ENCODE measurements around the gene IDNK. TPM values are rescaled to one million over a fixed set of nuclear protein-coding genes. Genes with fewer than 3 reads are reported as not detected.

The IDNK gene
- total RNA-seq, 1 experiment from 2014 or later: 3.3 TPM

DNA sequence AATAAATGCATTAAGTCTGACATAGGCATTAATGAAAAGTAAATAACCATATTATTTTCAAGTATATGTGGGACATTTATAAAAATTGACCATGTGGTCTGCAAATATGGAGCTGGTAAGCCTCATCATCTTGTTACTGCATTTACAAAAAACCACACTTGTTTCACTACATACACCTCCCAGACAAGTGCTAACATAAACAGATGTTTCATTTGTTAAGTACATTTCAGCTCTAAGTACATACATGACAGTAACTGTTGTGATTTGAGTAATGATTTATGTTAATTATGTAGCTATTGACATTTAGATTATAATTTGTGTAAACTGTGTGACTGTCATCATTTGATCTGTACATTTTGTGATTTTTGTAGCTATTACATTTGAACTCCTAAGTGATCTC lies 13.9 kb downstream of the IDNK start:
- TF ChIP-seq ZFX (IDR thresholded peaks at IDR 0.05): no peak
- TF ChIP-seq REST (IDR thresholded peaks at IDR 0.05; ENCODE audit: low read depth): no peak
- no peak for TF ChIP-seq SRF (IDR thresholded peaks at IDR 0.05; ENCODE audit: low read depth)
- TF ChIP-seq POLR2AphosphoS5 (IDR thresholded peaks at IDR 0.05; ENCODE audit: low read depth, low read length): no peak
- TF ChIP-seq FOSL1 (IDR thresholded peaks at IDR 0.05; ENCODE audit: low read depth): no peak
- no peak for TF ChIP-seq CBX3 (IDR thresholded peaks at IDR 0.05; ENCODE audit: low read depth)
- TF ChIP-seq EGR1 (IDR thresholded peaks at IDR 0.05; ENCODE audit: low read depth): no peak
- no peak for TF ChIP-seq EZH2 (IDR thresholded peaks at IDR 0.05)
- TF ChIP-seq CEBPB (IDR thresholded peaks at IDR 0.05; ENCODE audit: low read depth): no peak
- no peak for TF ChIP-seq SP1 (IDR thresholded peaks at IDR 0.05; ENCODE audit: low read depth)
- TF ChIP-seq, protein P1, sequence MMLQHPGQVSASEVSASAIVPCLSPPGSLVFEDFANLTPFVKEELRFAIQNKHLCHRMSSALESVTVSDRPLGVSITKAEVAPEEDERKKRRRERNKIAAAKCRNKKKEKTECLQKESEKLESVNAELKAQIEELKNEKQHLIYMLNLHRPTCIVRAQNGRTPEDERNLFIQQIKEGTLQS (IDR thresholded peaks at IDR 0.05): no peak
- no peak for TF ChIP-seq POLR2A (IDR thresholded peaks at IDR 0.05; ENCODE audit: borderline replicate concordance, extremely low read depth, insufficient read depth, insufficient read length)
- TF ChIP-seq TCF7L2 (IDR thresholded peaks at IDR 0.05; ENCODE audit: borderline replicate concordance, extremely low read depth, insufficient read depth, insufficient read length): no peak
- no peak for TF ChIP-seq MAX (IDR thresholded peaks at IDR 0.05)
- TF ChIP-seq, protein P2, sequence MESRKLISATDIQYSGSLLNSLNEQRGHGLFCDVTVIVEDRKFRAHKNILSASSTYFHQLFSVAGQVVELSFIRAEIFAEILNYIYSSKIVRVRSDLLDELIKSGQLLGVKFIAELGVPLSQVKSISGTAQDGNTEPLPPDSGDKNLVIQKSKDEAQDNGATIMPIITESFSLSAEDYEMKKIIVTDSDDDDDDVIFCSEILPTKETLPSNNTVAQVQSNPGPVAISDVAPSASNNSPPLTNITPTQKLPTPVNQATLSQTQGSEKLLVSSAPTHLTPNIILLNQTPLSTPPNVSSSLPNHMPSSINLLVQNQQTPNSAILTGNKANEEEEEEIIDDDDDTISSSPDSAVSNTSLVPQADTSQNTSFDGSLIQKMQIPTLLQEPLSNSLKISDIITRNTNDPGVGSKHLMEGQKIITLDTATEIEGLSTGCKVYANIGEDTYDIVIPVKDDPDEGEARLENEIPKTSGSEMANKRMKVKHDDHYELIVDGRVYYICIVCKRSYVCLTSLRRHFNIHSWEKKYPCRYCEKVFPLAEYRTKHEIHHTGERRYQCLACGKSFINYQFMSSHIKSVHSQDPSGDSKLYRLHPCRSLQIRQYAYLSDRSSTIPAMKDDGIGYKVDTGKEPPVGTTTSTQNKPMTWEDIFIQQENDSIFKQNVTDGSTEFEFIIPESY (IDR thresholded peaks at IDR 0.05; ENCODE audit: extremely low read depth, insufficient replicate concordance, low read length): no peak
- no peak for TF ChIP-seq ZNF274 (IDR thresholded peaks at IDR 0.05; ENCODE audit: low read depth, low read length)
- POLR2A ChIA-PET: no interaction called here
- H3K9me2 ChIP-seq (ENCODE audit: insufficient read depth): no peaks in the 10 kb centered on the region

More for the DNA sequence above, 13.9 kb downstream of the IDNK start:
- no peaks in the 10 kb centered on the region for H3K4me1 ChIP-seq (ENCODE audit: control insufficient read depth in 1 of 2, insufficient read depth in 2 of 2, low read length in 2 of 2)
- BruUV-seq (replicated peaks): no TSS peak
- DNase-seq (ENCODE audit: low read depth, low spot score): no peak
- no peak overlapping the region for H2AFZ ChIP-seq (ENCODE audit: low read depth, low read length, poor library complexity, severe bottlenecking)
- H3K27ac ChIP-seq (ENCODE audit: low read depth, low read length): no peak overlapping the region
- no peak overlapping the region for H3K4me3 ChIP-seq (replicated peaks in 1 of 2; ENCODE audit: low read depth in 1 of 2, low read length in 2 of 2)
- ChIA-PET RAD21 (ENCODE audit: low non-redundant PET in 1 of 2, low total read pairs in 2 of 2, uncharacterized antibody in 2 of 2, unreplicated experiment in 2 of 2) (no interaction called here), CTCF (interaction anchor here (1.4 to 1.6 kb wide), 2 partner anchors 14 to 16 kb away, joined by 3 to 4 read pairs; no protein-coding TSS in a partner anchor)
- H3K9ac ChIP-seq (ENCODE audit: low read length): no peak overlapping the region
- no peak for ATAC-seq
- H3K27me3 ChIP-seq (ENCODE audit: insufficient read depth, low read length): no peaks in the 10 kb centered on the region
- no peak overlapping the region for H3K4me2 ChIP-seq (ENCODE audit: low read length)
- intact Hi-C loops (cut with micrococcal nuclease): no loop called here
- H3K9me3 ChIP-seq (ENCODE audit: control insufficient read depth in 1 of 2, insufficient read depth in 1 of 2, low read depth in 1 of 2, low read length in 2 of 2): no peaks in the 10 kb centered on the region
- H4K20me1 ChIP-seq (ENCODE audit: insufficient read depth): peaks cover 4% of the 10 kb centered on the region; the same call in 1 of the 2 replicates
- H3K79me2 ChIP-seq (ENCODE audit: insufficient read depth, low read length): no peaks in the 10 kb centered on the region
- H3K36me3 ChIP-seq (ENCODE audit: control insufficient read depth in 1 of 2, insufficient read depth in 2 of 2, low read length in 2 of 2): no peaks in the 10 kb centered on the region

All from HCT116 (cell line).